ENCODE data around the gene LCN10.
"Not testable (repeated sequence)": the region's sequence is repeated elsewhere in the genome, so short reads cannot be mapped to it uniquely, and the experiment has no call there.

The LCN10 gene

DNA sequence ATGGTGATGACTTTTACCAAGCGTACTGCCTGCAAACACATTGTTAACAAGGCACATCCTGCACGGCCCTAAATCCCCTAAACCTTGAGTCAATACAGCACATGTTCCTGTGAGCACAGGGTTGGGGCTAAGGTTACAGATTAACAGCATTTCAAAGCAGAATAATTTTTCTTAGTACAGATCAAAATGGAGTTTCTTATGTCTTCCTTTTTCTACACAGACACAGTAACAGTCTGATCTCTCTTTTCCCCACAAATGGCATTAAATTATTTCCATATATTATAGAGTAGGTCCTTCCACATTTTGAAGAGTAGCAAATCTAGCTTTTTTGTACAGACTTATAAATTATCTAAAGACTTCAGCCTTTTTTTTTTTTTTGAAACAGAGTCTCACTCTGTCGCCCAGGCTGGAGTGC is 46.8 kb upstream of the LCN10 start:
- Histone ChIP-seq H3K79me2 (ENCODE audit: insufficient read depth, low read length) (peaks cover 4% of the 10 kb centered on the region; the same call in 1 of the 2 replicates), H3K4me1 (ENCODE audit: insufficient read depth, low read length) (peaks cover 34% of the 10 kb centered on the region), H3K27me3 (ENCODE audit: insufficient read depth, low read length, poor library complexity) (no peaks in the 10 kb centered on the region), H3K27ac (ENCODE audit: low read length) (no peak overlapping the region), H4K20me1 (ENCODE audit: insufficient read depth, low read length) (peaks cover 11% of the 10 kb centered on the region; the same call in 1 of the 2 replicates), H3K4me3 (ENCODE audit: low read depth in 1 of 2, low read length in 2 of 2) (no peak overlapping the region), H3K9me3 (ENCODE audit: insufficient read depth, low read length, severe bottlenecking) (no peaks in the 10 kb centered on the region), H3K4me2 (ENCODE audit: insufficient read depth, low read length) (no peak overlapping the region), H3K36me3 (ENCODE audit: insufficient read depth, low read length) (peaks cover 8% of the 10 kb centered on the region; the same call in 1 of the 2 replicates), H2AFZ (ENCODE audit: low read depth, low read length) (no peak overlapping the region), H3K9ac (ENCODE audit: low read depth, low read length) (no peak overlapping the region)
- TF ChIP-seq, protein P1, sequence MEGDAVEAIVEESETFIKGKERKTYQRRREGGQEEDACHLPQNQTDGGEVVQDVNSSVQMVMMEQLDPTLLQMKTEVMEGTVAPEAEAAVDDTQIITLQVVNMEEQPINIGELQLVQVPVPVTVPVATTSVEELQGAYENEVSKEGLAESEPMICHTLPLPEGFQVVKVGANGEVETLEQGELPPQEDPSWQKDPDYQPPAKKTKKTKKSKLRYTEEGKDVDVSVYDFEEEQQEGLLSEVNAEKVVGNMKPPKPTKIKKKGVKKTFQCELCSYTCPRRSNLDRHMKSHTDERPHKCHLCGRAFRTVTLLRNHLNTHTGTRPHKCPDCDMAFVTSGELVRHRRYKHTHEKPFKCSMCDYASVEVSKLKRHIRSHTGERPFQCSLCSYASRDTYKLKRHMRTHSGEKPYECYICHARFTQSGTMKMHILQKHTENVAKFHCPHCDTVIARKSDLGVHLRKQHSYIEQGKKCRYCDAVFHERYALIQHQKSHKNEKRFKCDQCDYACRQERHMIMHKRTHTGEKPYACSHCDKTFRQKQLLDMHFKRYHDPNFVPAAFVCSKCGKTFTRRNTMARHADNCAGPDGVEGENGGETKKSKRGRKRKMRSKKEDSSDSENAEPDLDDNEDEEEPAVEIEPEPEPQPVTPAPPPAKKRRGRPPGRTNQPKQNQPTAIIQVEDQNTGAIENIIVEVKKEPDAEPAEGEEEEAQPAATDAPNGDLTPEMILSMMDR (IDR thresholded peaks at IDR 0.05; ENCODE audit: borderline replicate concordance, extremely low read depth, low read length, poor library complexity, severe bottlenecking): no peak
- ATAC-seq (ENCODE audit: insufficient read depth, low read depth) (no peak), DNase-seq (no peak)

DNA sequence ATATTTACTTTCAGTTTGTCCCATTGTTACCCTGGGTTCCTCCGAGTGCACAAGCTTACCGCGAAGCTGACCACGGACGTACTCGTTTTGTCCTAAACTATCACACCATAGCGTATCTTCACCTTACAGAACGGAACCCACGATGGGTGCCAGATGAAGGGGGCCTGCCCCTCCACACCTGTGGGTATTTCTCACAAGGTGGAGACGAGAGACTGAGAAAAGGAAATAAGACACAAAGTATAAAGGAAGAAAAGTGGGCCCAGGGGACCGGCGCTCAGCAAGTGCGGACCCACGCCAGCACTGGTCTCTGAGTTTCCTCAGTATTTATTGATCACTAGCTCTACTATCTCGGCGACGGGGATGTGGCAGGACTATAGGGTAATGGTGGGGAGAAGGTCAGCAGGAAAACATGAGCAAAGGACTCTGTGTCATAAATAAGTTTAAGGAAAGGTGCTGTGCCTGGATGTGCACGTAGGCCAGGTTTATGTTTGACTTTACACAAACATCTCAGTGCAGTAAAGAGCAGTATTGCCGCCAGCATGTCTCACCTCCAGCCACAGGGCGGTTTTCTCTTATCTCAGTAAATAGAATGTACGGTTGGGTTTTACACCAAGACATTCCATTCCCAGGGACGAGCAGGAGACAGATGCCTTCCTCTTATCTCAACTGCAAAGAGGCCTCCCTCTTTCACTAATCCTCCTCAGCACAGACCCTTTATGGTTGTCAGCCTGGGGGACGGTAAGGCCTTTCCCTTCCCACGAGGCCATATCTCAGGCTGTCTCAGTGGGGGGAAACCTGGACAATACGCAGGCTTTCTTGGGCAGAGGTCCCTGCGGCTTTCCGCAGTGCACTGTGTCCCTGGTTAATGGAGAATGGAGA is 46.1 kb upstream of the LCN10 start:
- not testable (repeated sequence) for DNase-seq; H3K79me2 ChIP-seq (ENCODE audit: insufficient read depth, low read length); H3K4me3 ChIP-seq (ENCODE audit: low read depth in 1 of 2, low read length in 2 of 2); H3K36me3 ChIP-seq (ENCODE audit: insufficient read depth, low read length); H2AFZ ChIP-seq (ENCODE audit: low read depth, low read length); H3K27me3 ChIP-seq (ENCODE audit: insufficient read depth, low read length, poor library complexity); H3K27ac ChIP-seq (ENCODE audit: low read length); H3K4me2 ChIP-seq (ENCODE audit: insufficient read depth, low read length); H3K9ac ChIP-seq (ENCODE audit: low read depth, low read length); ATAC-seq (ENCODE audit: insufficient read depth, low read depth); H3K9me3 ChIP-seq (ENCODE audit: insufficient read depth, low read length, severe bottlenecking)
- H3K4me1 ChIP-seq (ENCODE audit: insufficient read depth, low read length): peaks cover 34% of the 10 kb centered on the region
- peaks cover 11% of the 10 kb centered on the region; the same call in 1 of the 2 replicates for H4K20me1 ChIP-seq (ENCODE audit: insufficient read depth, low read length)

DNA sequence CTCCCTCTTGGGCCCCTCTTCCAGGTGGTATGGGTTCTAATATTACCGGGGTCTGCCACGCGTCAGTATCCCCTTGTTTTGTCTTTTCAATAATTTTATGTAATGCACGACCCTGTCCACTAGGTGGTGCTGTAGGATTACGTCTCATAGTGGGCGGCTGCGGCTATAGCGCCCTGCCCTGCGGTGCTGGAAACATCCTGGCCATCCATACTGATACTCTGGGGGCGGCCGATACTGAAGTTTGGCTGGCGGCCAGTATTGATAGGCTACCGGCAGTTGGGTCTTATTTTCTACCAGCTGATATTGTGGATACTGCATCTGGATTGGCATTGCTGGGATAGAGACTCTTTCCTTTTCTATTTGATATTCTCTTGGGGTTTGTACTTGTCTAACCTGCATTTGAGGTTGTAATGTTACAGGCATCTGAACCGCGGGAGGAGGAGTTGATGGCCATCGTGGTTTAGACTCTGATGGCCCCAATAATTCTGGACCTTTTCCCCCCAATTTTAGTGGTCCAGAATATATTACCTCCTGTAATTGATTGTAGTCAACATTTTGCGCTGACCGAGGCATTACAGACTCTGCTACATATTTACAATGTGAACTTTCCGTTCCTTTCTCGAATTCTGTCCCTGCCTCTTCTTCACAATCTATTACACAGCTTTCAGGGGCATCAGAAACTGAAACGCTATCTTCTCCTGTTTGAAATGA is 45.1 kb upstream of the LCN10 start:
- no peaks in the 10 kb centered on the region for H3K9me3 ChIP-seq (ENCODE audit: insufficient read depth, low read length, severe bottlenecking)
- H3K79me2 ChIP-seq (ENCODE audit: insufficient read depth, low read length): peaks cover 4% of the 10 kb centered on the region; the same call in 1 of the 2 replicates
- H3K27ac ChIP-seq (ENCODE audit: low read length): no peak overlapping the region
- no peak; the same call in 2 of the 3 replicates for ATAC-seq (ENCODE audit: insufficient read depth, low read depth)
- no peaks in the 10 kb centered on the region for H3K27me3 ChIP-seq (ENCODE audit: insufficient read depth, low read length, poor library complexity)
- peaks cover 33% of the 10 kb centered on the region for H3K4me1 ChIP-seq (ENCODE audit: insufficient read depth, low read length)
- peak overlapping the region; percentile 23 for H3K4me2 ChIP-seq (ENCODE audit: insufficient read depth, low read length)
- H2AFZ ChIP-seq (ENCODE audit: low read depth, low read length): no peak overlapping the region
- TF ChIP-seq, protein P1 (IDR thresholded peaks at IDR 0.05; ENCODE audit: borderline replicate concordance, extremely low read depth, low read length, poor library complexity, severe bottlenecking): peak; percentile 85
- TF ChIP-seq EZH2 (IDR thresholded peaks at IDR 0.05; ENCODE audit: borderline replicate concordance, low read depth, low read length, severe bottlenecking): no peak
- DNase-seq: peak; percentile 68
- H4K20me1 ChIP-seq (ENCODE audit: insufficient read depth, low read length): peaks cover 9% of the 10 kb centered on the region; the same call in 1 of the 2 replicates
- no peak overlapping the region for H3K9ac ChIP-seq (ENCODE audit: low read depth, low read length)
- H3K4me3 ChIP-seq (ENCODE audit: low read depth in 1 of 2, low read length in 2 of 2): no peak overlapping the region
- H3K36me3 ChIP-seq (ENCODE audit: insufficient read depth, low read length): peaks cover 4% of the 10 kb centered on the region; the same call in 1 of the 2 replicates

DNA sequence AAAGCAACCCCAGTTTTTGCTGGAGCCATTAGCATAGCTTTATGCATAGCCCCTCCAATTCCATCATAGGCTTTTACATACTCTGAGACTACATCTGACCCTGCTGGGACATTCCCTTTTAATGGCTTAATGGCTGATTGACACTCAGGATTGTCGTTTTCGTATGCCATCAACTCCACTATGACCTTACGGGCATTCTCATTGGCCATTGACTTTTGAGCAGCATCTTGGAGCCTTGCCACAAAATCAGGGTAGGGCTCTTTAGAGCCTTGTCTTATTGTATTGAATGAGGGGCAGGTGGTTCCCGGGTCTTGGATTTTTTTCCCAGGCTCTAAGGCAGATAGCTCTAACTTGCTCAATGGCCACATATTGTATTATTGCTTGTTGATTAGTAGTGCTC is 44.2 kb upstream of the LCN10 start:
- H3K36me3 ChIP-seq (ENCODE audit: insufficient read depth, low read length); H3K9me3 ChIP-seq (ENCODE audit: insufficient read depth, low read length, severe bottlenecking); H3K27ac ChIP-seq (ENCODE audit: low read length); ATAC-seq (ENCODE audit: insufficient read depth, low read depth); H3K9ac ChIP-seq (ENCODE audit: low read depth, low read length); H3K4me2 ChIP-seq (ENCODE audit: insufficient read depth, low read length); DNase-seq; H3K4me3 ChIP-seq (ENCODE audit: low read depth in 1 of 2, low read length in 2 of 2); H3K27me3 ChIP-seq (ENCODE audit: insufficient read depth, low read length, poor library complexity); H3K79me2 ChIP-seq (ENCODE audit: insufficient read depth, low read length); H2AFZ ChIP-seq (ENCODE audit: low read depth, low read length); H4K20me1 ChIP-seq (ENCODE audit: insufficient read depth, low read length): not testable (repeated sequence)
- peaks cover 24% of the 10 kb centered on the region for H3K4me1 ChIP-seq (ENCODE audit: insufficient read depth, low read length)

Data from DND-41 (cell line).